Fibroblast of lung (primary cell): ENCODE measurements around the gene SMOC2.

ENCODE experiments used
- EZH2 ChIP-seq: IDR thresholded peaks from 2 replicates; pipeline ENCODE4 v1.5.1; 2012; ENCODE audit warnings: low read length, control low read depth, mild to moderate bottlenecking; ENCODE audit errors: missing control alignments
- TF ChIP-seq, protein P1 (sequence below), 2 donors: IDR thresholded peaks in 1 of 2; conservative IDR thresholded peaks in 1 of 2; 1 replicate in 1 of 2; 2 replicates in 1 of 2; pipeline ENCODE4 v1.5.1; 2011 to 2012; ENCODE audit warnings: low read length in 2 of 2, control low read depth in 1 of 2, inconsistent platforms in 1 of 2, low read depth in 1 of 2, mild to moderate bottlenecking in 1 of 2

DNA sequence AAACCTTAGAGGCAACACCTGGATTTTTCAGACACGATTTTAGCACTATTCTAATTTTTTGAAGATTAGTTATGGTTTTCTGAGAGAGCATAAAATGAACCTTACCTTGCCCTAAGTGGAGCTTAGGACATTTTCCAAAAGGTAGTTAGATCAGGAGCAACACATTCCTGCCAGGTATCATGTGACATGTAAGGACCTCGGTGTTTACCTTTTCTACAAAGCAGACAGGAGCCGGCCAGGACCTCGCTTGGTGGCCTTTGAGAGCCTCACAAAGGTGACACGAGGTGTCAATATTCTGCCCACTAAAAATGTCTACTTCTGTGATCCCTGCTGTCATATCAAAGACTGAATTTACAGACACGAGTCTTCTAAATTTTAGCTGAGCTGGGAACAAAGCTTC is 174.9 kb downstream of the SMOC2 start:
- no peak for TF ChIP-seq EZH2
- TF ChIP-seq, protein P1, sequence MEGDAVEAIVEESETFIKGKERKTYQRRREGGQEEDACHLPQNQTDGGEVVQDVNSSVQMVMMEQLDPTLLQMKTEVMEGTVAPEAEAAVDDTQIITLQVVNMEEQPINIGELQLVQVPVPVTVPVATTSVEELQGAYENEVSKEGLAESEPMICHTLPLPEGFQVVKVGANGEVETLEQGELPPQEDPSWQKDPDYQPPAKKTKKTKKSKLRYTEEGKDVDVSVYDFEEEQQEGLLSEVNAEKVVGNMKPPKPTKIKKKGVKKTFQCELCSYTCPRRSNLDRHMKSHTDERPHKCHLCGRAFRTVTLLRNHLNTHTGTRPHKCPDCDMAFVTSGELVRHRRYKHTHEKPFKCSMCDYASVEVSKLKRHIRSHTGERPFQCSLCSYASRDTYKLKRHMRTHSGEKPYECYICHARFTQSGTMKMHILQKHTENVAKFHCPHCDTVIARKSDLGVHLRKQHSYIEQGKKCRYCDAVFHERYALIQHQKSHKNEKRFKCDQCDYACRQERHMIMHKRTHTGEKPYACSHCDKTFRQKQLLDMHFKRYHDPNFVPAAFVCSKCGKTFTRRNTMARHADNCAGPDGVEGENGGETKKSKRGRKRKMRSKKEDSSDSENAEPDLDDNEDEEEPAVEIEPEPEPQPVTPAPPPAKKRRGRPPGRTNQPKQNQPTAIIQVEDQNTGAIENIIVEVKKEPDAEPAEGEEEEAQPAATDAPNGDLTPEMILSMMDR (conservative IDR thresholded peaks at IDR 0.05 in 1 of 2, IDR thresholded peaks at IDR 0.05 in 1 of 2; ENCODE audit: low read depth in 1 of 2, low read length in 2 of 2), result no peak
